Gastroesophageal sphincter (tissue), 4 donors: Measurements from ENCODE around the gene PPP6R2. TPM values are rescaled to one million over a fixed set of nuclear protein-coding genes. Genes with fewer than 3 reads are reported as not detected.
"Not testable (repeated sequence)": the region's sequence is repeated elsewhere in the genome, so short reads cannot be mapped to it uniquely, and the experiment has no call there.

Experiments used
- ATAC-seq: fragments of 150-250 bp; one replicate; pipeline ENCODE4 v1.9.1; 2016; ENCODE audit warnings: mild to moderate bottlenecking, moderate library complexity
- H3K27ac ChIP-seq, 4 donors: fragments of 200-600 bp; sonication (generic) in 3 of 4; 1 replicate in 3 of 4; 2 replicates in 1 of 4; pipeline ENCODE4 v1.5.1; 2016 to 2019
- H3K27me3 ChIP-seq: fragments of 200-600 bp; sonication (generic); one replicate; pipeline ENCODE4 v1.5.1; 2019
- H3K36me3 ChIP-seq, 2 donors: fragments of 200-600 bp; sonication (generic); one replicate each; pipeline ENCODE4 v1.5.1; 2019; ENCODE audit warnings: control low read depth in 1 of 2
- H3K4me1 ChIP-seq, 3 donors: fragments of 200-600 bp; sonication (generic); 1 replicate in 2 of 3; 2 replicates in 1 of 3; pipeline ENCODE4 v1.5.1; 2016 to 2019; ENCODE audit warnings: control low read depth in 2 of 3
- H3K4me3 ChIP-seq, 2 donors: fragments of 200-600 bp; sonication (generic); one replicate each; pipeline ENCODE4 v1.5.1; 2019; ENCODE audit warnings: mild to moderate bottlenecking in 1 of 2, moderate library complexity in 1 of 2
- H3K9me3 ChIP-seq, 3 donors: fragments of 200-600 bp; sonication (generic); one replicate each; pipeline ENCODE4 v1.5.1; 2017 to 2019; ENCODE audit warnings: control low read depth in 2 of 3
- EP300 ChIP-seq: sonication (generic); formaldehyde crosslinking; IDR thresholded peaks from one replicate; pipeline ENCODE4 v1.6.1; 2017; ENCODE audit warnings: antibody characterized with exemption, mild to moderate bottlenecking
- POLR2A ChIP-seq, 2 donors: fragments of 450-650 bp; IDR thresholded peaks; one replicate each; pipeline ENCODE4 v1.6.1; 2017; ENCODE audit warnings: antibody characterized with exemption in 2 of 2, mild to moderate bottlenecking in 2 of 2, moderate library complexity in 1 of 2
- POLR2AphosphoS5 ChIP-seq: sonication (generic); formaldehyde crosslinking; IDR thresholded peaks from one replicate; pipeline ENCODE4 v1.6.1; 2017; ENCODE audit warnings: antibody characterized with exemption
- WGBS, 2 donors: methylation state at CpG; one replicate each; pipeline ENCODE4 v1.1.5; 2018; ENCODE audit warnings: low coverage in 1 of 2; 5-methylcytosine and 5-hydroxymethylcytosine counted together
- total RNA-seq, 4 donors: library from RNA; depleted of rRNA; stranded (reverse); fragments of >200 nt; gene quantifications; one replicate each; pipeline ENCODE4 v1.1.0, GENCODE V29; 2016
- TF ChIP-seq, protein P1 (sequence below), 4 experiments: fragments of 200-600 bp in 2 of 4; fragments of 450-650 bp in 2 of 4; sonication (generic) in 1 of 4; IDR thresholded peaks; one replicate each; pipeline ENCODE4 v1.5.1; 2017 to 2019; ENCODE audit warnings: antibody characterized with exemption in 4 of 4, mild to moderate bottlenecking in 2 of 4, moderate library complexity in 2 of 4

Gene PPP6R2
- total RNA-seq, 4 donors from 2014 or later = 52.2 to 73.5 (median 64.2) TPM

DNA sequence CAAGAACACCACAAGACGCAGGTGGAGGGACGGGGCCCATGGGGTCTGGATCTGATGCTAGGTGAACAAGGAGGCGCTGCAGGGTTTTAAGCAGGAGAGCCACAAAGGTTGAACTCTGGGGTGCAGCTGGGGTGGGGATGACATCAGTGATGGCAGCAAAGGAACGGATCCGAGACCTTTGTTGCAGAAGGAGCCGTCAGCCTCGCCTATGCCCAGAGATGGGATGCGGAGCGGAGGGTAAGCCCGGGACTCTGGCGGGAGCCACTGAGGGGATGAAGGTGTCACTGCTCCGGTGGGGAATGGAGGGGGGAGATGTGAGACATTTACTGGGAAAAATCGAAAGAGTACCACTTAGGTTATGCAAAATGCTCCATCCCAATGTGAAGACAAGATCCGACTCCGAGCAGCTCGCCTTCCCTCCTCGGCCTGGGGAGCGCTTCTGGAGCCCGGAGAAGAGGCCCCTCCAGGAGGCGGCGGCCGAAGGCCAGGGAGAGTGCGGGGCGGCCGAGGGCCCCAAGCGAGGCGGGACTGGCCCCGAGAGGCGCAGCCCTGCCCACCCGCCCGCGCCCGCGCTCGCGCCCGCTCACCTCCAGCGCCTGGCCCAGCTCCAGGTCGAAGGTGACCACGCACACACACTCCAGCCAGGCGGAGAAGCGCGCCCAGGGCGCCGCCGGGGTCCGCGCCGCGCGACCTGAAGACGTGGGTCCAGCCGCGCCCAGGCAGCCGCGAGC lies 16.7 kb upstream of the PPP6R2 start:
- peak overlapping the region; percentile 79 to 87 for H3K4me3 ChIP-seq
- peaks cover 0 to 22% (median 10%) of the 10 kb centered on the region in 3 donors for H3K4me1 ChIP-seq
- no peaks in the 10 kb centered on the region for H3K9me3 ChIP-seq
- H3K36me3 ChIP-seq = no peaks in the 10 kb centered on the region
- WGBS, 2 donors = 6 to 27% methylated on average over 14 to 16 of the region's 56 CpGs
- no peak for ATAC-seq
- TF ChIP-seq POLR2AphosphoS5 (no peak), EP300 (no peak), POLR2A (IDR thresholded peaks at IDR 0.05) (no peak)
- TF ChIP-seq, protein P1, sequence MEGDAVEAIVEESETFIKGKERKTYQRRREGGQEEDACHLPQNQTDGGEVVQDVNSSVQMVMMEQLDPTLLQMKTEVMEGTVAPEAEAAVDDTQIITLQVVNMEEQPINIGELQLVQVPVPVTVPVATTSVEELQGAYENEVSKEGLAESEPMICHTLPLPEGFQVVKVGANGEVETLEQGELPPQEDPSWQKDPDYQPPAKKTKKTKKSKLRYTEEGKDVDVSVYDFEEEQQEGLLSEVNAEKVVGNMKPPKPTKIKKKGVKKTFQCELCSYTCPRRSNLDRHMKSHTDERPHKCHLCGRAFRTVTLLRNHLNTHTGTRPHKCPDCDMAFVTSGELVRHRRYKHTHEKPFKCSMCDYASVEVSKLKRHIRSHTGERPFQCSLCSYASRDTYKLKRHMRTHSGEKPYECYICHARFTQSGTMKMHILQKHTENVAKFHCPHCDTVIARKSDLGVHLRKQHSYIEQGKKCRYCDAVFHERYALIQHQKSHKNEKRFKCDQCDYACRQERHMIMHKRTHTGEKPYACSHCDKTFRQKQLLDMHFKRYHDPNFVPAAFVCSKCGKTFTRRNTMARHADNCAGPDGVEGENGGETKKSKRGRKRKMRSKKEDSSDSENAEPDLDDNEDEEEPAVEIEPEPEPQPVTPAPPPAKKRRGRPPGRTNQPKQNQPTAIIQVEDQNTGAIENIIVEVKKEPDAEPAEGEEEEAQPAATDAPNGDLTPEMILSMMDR (IDR thresholded peaks at IDR 0.05) = no peak
- no peaks in the 10 kb centered on the region for H3K27me3 ChIP-seq
- H3K27ac ChIP-seq = peak overlapping the region in 3 of 4 donors; percentile 95 to 97 (median 96)

DNA sequence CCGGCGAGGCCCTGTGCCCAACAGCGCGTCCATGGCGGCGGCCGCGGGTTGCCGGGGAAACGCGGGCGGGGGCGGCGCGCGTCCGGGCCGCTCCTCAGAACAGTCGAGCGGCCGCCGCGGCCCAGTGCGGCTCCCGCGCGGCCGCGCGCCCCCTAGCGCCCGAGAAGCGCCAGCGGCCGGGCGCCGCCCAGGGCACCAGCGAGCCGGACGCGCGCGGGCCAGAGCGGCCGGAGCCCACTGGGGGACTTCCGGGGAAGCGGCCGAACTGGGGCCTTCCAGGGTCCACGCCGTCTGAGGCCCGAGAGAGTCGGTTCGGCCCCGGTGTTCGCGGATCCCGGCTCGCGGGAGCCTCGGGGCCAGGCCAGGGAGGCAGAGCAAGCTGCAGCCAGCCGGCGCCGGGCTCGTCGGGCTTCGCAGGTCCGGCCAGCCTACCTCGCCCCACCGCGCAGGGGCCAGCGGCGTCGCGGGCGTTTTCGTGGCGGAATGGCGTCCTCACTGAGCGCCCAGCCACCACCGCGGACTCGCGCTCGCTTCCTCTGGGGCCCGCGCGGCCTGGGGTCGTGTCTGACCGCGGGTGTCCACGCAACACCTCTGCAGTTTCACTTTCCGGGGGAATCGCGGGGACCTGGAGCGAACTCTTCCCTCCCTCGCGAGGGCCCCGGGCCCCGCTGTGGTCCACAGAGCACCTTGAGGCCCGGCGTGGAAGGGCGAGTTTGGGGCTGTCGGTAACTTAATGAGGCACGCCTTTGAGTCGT lies 16.0 kb upstream of the PPP6R2 start, which contains the start of gene DENND6B:
DENND6B (minus strand) TSS at position 57 of the 755 bp plus-strand sequence; CDS start at position 33, 24 bp downstream.
- ATAC-seq = peak; percentile 98
- 0% methylated on average over 1 of the region's 105 CpGs; no CpG with 5 or more reads in 1 of the 2 donors for WGBS, 2 donors
- H3K4me1 ChIP-seq = peaks cover 0 to 22% (median 10%) of the 10 kb centered on the region in 3 donors
- no peaks in the 10 kb centered on the region for H3K36me3 ChIP-seq
- peak within 1 kb of the TSS; percentile 79 to 87 for H3K4me3 ChIP-seq
- H3K9me3 ChIP-seq = no peaks in the 10 kb centered on the region
- H3K27ac ChIP-seq = peak within 1 kb of the TSS; percentile 87 to 97 (median 96)
- peak; percentile 80 to 81 for TF ChIP-seq POLR2A (IDR thresholded peaks at IDR 0.05)
- peak; percentile 45 for TF ChIP-seq POLR2AphosphoS5
- TF ChIP-seq, protein P1 (IDR thresholded peaks at IDR 0.05) = peak in 3 of 4 experiments; percentile 60 to 97 (median 89)
- no peak for TF ChIP-seq EP300
- H3K27me3 ChIP-seq = no peaks in the 10 kb centered on the region

- Histone ChIP-seq H3K9me3 (no peaks in the 10 kb centered on the region), H3K27ac (peak overlapping the region; percentile 87 to 97 (median 96)), H3K27me3 (no peaks in the 10 kb centered on the region), H3K4me3 (peak overlapping the region; percentile 79 to 87), H3K36me3 (no peaks in the 10 kb centered on the region), H3K4me1 (peaks cover 0 to 22% (median 10%) of the 10 kb centered on the region in 3 donors)
- WGBS, 2 donors = 80 to 98% methylated on average over 7 to 17 of the region's 22 CpGs
- no peak for TF ChIP-seq EP300
- TF ChIP-seq POLR2A (IDR thresholded peaks at IDR 0.05) = no peak
- TF ChIP-seq, protein P1 (IDR thresholded peaks at IDR 0.05) = no peak
- no peak for TF ChIP-seq POLR2AphosphoS5
- ATAC-seq = no peak
Observed at GRCh38 chr22:50327711-50328019, 15.5 kb upstream of the PPP6R2 start.

DNA sequence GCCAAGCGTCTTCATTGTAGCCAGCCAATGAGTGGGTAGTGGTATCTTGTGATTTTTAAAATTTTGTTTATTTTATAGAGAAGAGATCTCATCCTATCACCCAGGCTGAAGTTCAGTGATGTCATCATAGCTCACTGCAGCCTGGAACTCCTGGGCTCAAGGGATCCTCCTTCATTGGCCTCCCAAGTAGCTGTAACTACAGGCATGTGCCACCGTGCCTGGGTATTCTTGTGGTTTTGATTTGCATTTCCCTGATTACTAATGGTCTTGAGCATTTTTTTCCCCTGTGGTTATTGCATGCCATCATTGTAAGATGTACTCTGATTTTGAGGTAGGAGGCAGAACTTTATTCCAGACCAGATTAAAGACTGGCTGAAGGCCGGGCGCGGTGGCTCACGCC lies 13.9 kb upstream of the PPP6R2 start:
- WGBS, 2 donors = 82 to 97% methylated on average over 2 to 5 of the region's 6 CpGs
- Histone ChIP-seq H3K36me3 (no peaks in the 10 kb centered on the region), H3K4me3 (no peak overlapping the region), H3K27ac (no peak overlapping the region), H3K27me3 (no peaks in the 10 kb centered on the region), H3K4me1 (peaks cover 0 to 22% (median 10%) of the 10 kb centered on the region in 3 donors), H3K9me3 (no peaks in the 10 kb centered on the region)
- no peak for ATAC-seq
- TF ChIP-seq POLR2AphosphoS5 (no peak), EP300 (no peak), POLR2A (IDR thresholded peaks at IDR 0.05) (no peak)
- TF ChIP-seq, protein P1 (IDR thresholded peaks at IDR 0.05) = no peak

GRCh38 chr22:50334433-50334832 lies 8.7 kb upstream of the PPP6R2 start:
- WGBS, 2 donors = 92 to 95% methylated on average over 5 of the region's 5 CpGs
- not testable (repeated sequence) for H3K9me3 ChIP-seq, ATAC-seq, H3K27ac ChIP-seq, H3K4me3 ChIP-seq, H3K27me3 ChIP-seq, H3K36me3 ChIP-seq, H3K4me1 ChIP-seq
